ENCODE data around the gene LRRC3B. TPM values are rescaled to one million over a fixed set of nuclear protein-coding genes. Genes with fewer than 3 reads are reported as not detected.

Gene LRRC3B
- total RNA-seq, 1 donor from 2014 or later = 1.9 TPM

DNA sequence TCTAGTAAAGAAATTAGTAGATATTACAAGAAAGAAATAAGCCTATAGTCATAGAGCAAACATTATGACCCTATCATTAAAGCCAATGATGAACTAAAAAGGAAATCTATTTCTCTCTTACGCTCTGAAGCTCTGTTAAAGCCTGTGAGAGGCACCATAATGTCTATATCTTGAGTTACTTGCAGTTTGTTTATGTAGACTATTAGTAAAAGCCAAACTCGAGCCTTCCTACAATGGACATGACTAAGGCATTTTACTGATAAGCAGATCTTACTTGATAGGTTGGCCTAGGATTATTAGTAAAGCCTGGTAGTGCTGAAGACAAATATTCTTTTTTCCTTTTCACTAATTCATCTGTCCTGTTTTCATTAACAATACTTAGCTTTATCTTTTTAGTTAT lies 32.7 kb downstream of the LRRC3B start:
- DNase-seq = no peak
- H3K36me3 Mint-ChIP-seq (ENCODE audit: unreplicated experiment) = no peaks in the 10 kb centered on the region
- peaks cover 9% of the 10 kb centered on the region for H3K9me3 Mint-ChIP-seq (ENCODE audit: unreplicated experiment)
- H3K27me3 Mint-ChIP-seq (ENCODE audit: unreplicated experiment) = peaks cover 4% of the 10 kb centered on the region
- H3K4me1 Mint-ChIP-seq (ENCODE audit: low read depth, unreplicated experiment) = peaks cover 28% of the 10 kb centered on the region
- no peak overlapping the region for H3K4me3 Mint-ChIP-seq (ENCODE audit: unreplicated experiment)
- TF ChIP-seq CTCF (IDR thresholded peaks at IDR 0.05; ENCODE audit: partially characterized antibody, unreplicated experiment) = no peak
- H3K27ac Mint-ChIP-seq (ENCODE audit: unreplicated experiment) = no peak overlapping the region

- Mint-ChIP-seq H3K9me3 (ENCODE audit: unreplicated experiment) (peaks cover 3% of the 10 kb centered on the region), H3K4me3 (ENCODE audit: unreplicated experiment) (no peak overlapping the region), H3K27ac (ENCODE audit: unreplicated experiment) (no peak overlapping the region), H3K27me3 (ENCODE audit: unreplicated experiment) (no peaks in the 10 kb centered on the region), H3K36me3 (ENCODE audit: unreplicated experiment) (no peaks in the 10 kb centered on the region), H3K4me1 (ENCODE audit: low read depth, unreplicated experiment) (peaks cover 13% of the 10 kb centered on the region)
- no peak for DNase-seq
- TF ChIP-seq CTCF (IDR thresholded peaks at IDR 0.05; ENCODE audit: partially characterized antibody, unreplicated experiment) = no peak
Observed at GRCh38 chr3:26657348-26657976, 34.9 kb downstream of the LRRC3B start.

DNA sequence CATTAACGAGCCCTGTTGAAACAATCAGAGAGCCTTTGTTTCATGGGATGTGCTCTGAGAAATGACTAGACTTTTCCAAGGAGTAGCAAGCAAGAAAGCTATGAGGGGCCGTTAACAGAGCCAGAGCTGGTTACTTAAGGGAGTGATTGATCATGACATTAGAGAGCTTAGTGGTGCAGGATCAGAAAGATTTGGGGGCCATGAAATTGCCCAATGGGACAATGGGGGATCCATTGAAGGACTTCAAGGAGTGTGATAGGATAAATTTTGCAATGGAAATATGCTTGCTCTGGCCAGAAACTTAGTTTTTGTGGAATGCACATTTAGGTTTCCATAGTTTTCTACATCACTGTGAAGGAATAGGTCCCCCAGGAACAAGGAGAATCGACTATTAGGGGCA lies 45.6 kb downstream of the LRRC3B start:
- no peak for TF ChIP-seq CTCF (IDR thresholded peaks at IDR 0.05; ENCODE audit: partially characterized antibody, unreplicated experiment)
- Mint-ChIP-seq H3K36me3 (ENCODE audit: unreplicated experiment) (no peaks in the 10 kb centered on the region), H3K4me3 (ENCODE audit: unreplicated experiment) (no peak overlapping the region), H3K27ac (ENCODE audit: unreplicated experiment) (no peak overlapping the region), H3K27me3 (ENCODE audit: unreplicated experiment) (no peaks in the 10 kb centered on the region), H3K4me1 (ENCODE audit: low read depth, unreplicated experiment) (no peaks in the 10 kb centered on the region), H3K9me3 (ENCODE audit: unreplicated experiment) (no peaks in the 10 kb centered on the region)
- no peak for DNase-seq

DNA sequence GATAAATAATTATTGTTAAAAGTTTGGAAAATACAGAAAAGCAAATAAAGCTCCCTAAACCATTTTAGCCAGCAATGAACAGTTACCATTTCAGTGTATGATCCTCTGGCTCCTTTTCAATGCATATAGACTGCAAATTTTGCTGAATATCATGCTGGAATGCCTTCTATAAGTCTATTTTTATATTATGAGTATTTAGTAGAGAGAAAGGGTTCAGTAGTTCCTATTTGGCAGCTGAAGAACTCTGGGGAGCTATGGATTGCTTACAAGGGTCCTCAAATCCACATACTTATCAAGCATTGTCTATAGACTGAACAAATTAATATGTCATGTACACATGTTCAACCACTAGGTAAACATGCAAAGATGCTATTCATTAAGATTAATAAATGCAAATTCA lies 46.1 kb downstream of the LRRC3B start:
- no peak for TF ChIP-seq CTCF (IDR thresholded peaks at IDR 0.05; ENCODE audit: partially characterized antibody, unreplicated experiment)
- Mint-ChIP-seq H3K27ac (ENCODE audit: unreplicated experiment) (no peak overlapping the region), H3K4me3 (ENCODE audit: unreplicated experiment) (no peak overlapping the region), H3K36me3 (ENCODE audit: unreplicated experiment) (no peaks in the 10 kb centered on the region), H3K27me3 (ENCODE audit: unreplicated experiment) (no peaks in the 10 kb centered on the region), H3K4me1 (ENCODE audit: low read depth, unreplicated experiment) (no peaks in the 10 kb centered on the region), H3K9me3 (ENCODE audit: unreplicated experiment) (no peaks in the 10 kb centered on the region)
- no peak for DNase-seq

- no peaks in the 10 kb centered on the region for H3K9me3 Mint-ChIP-seq (ENCODE audit: unreplicated experiment)
- no peak for DNase-seq
- no peaks in the 10 kb centered on the region for H3K4me1 Mint-ChIP-seq (ENCODE audit: low read depth, unreplicated experiment)
- H3K36me3 Mint-ChIP-seq (ENCODE audit: unreplicated experiment) = no peaks in the 10 kb centered on the region
- no peak for TF ChIP-seq CTCF (IDR thresholded peaks at IDR 0.05; ENCODE audit: partially characterized antibody, unreplicated experiment)
- no peak overlapping the region for H3K27ac Mint-ChIP-seq (ENCODE audit: unreplicated experiment)
- no peaks in the 10 kb centered on the region for H3K27me3 Mint-ChIP-seq (ENCODE audit: unreplicated experiment)
- no peak overlapping the region for H3K4me3 Mint-ChIP-seq (ENCODE audit: unreplicated experiment)
Observed at GRCh38 chr3:26675336-26675735, 52.8 kb downstream of the LRRC3B start.
